IMR-90 (cell line): ENCODE measurements around the gene TMEM86B. TPM values are rescaled to one million over a fixed set of nuclear protein-coding genes. Genes with fewer than 3 reads are reported as not detected.

Experiments used
- ATAC-seq: fragments of 200-7000 bp; cut with Tn5 transposase; 2 replicates; pipeline ENCODE4 v1.9.1; 2020; ENCODE audit warnings: low read depth, mild to moderate bottlenecking, moderate library complexity
- BruUV-seq: library from RNA; stranded (reverse); fragments of 400-500 nt; replicated peaks from 2 replicates; lab custom pipeline; 2021; lab: Mats Ljungman, UMichigan
- CTCF ChIA-PET: fragments of 300-600 bp; formaldehyde crosslinking; extraction: SDS; loops from one replicate; lab custom pipeline; 2021; ENCODE audit warnings: antibody characterized with exemption; lab: Yijun Ruan, JAX
- POLR2A ChIA-PET: fragments of 300-600 bp; sonication (Branson Sonifier 250); formaldehyde crosslinking; loops from one replicate; lab custom pipeline; 2022; ENCODE audit warnings: antibody characterized with exemption; ENCODE audit not compliant: unreplicated experiment; lab: Charles Lee
- DNase-seq: peaks from one replicate; pipeline ENCODE4 v3.0.0; 2013
- H2AFZ ChIP-seq: replicated peaks from 2 replicates; pipeline ENCODE3; 2013; ENCODE audit warnings: low read length, mild to moderate bottlenecking; ENCODE audit not compliant: poor library complexity
- H2AK5ac ChIP-seq: 2 replicates; pipeline ENCODE4 v1.6.1; 2013; ENCODE audit warnings: low read depth, low read length, inconsistent platforms
- H2AK9ac ChIP-seq: replicated peaks from 2 replicates; pipeline ENCODE3; 2013; ENCODE audit warnings: mild to moderate bottlenecking, low read depth, low read length, moderate library complexity; ENCODE audit not compliant: poor library complexity
- H2BK120ac ChIP-seq: 2 replicates; pipeline ENCODE4 v1.6.1; 2013; ENCODE audit warnings: low read depth, low read length, inconsistent platforms
- H2BK15ac ChIP-seq: 3 replicates; pipeline ENCODE4 v1.6.1; 2013; ENCODE audit warnings: low read depth, low read length, inconsistent platforms
- H2BK20ac ChIP-seq: 2 replicates; pipeline ENCODE4 v1.6.1; 2013; ENCODE audit warnings: low read depth, mild to moderate bottlenecking, inconsistent platforms, low read length, moderate library complexity
- H2BK5ac ChIP-seq: 2 replicates; pipeline ENCODE4 v1.6.1; 2013; ENCODE audit warnings: mild to moderate bottlenecking, low read depth, low read length, inconsistent platforms; ENCODE audit not compliant: poor library complexity, severe bottlenecking
- H3K14ac ChIP-seq: replicated peaks from 2 replicates; pipeline ENCODE4 v1.6.1; 2013; ENCODE audit warnings: low read depth, low read length, inconsistent platforms
- H3K18ac ChIP-seq: 2 replicates; pipeline ENCODE4 v1.6.1; 2013; ENCODE audit warnings: low read depth, low read length, control low read depth
- H3K23ac ChIP-seq: 2 replicates; pipeline ENCODE4 v1.6.1; 2013; ENCODE audit warnings: low read depth, low read length, inconsistent platforms
- H3K27ac ChIP-seq: 2 replicates; pipeline ENCODE4 v1.5.1; 2013; ENCODE audit warnings: mild to moderate bottlenecking, control low read depth, low read length; ENCODE audit not compliant: insufficient read depth
- H3K27me3 ChIP-seq: 2 replicates; pipeline ENCODE4 v1.6.1; 2013; ENCODE audit warnings: low read length; ENCODE audit not compliant: control insufficient read depth, insufficient read depth
- H3K36me3 ChIP-seq: 2 replicates; pipeline ENCODE4 v1.6.1; 2013; ENCODE audit warnings: low read length, mixed read lengths; ENCODE audit not compliant: control insufficient read depth, insufficient read depth
- H3K4ac ChIP-seq: 2 replicates; pipeline ENCODE4 v1.6.1; 2013; ENCODE audit warnings: low read depth, low read length, inconsistent platforms
- H3K4me1 ChIP-seq: 2 replicates; pipeline ENCODE4 v1.6.1; 2013; ENCODE audit warnings: low read length, mixed read lengths; ENCODE audit not compliant: control insufficient read depth, insufficient read depth
- H3K4me2 ChIP-seq: 2 replicates; pipeline ENCODE4 v1.6.1; 2013; ENCODE audit warnings: low read depth, mild to moderate bottlenecking, control low read depth, low read length, moderate library complexity
- H3K4me3 ChIP-seq: 2 replicates; pipeline ENCODE4 v1.5.1; 2013; ENCODE audit warnings: low read depth, mild to moderate bottlenecking, control low read depth, low read length, moderate library complexity; ENCODE audit not compliant: insufficient read depth
- H3K56ac ChIP-seq: 2 replicates; pipeline ENCODE4 v1.6.1; 2013; ENCODE audit warnings: low read length, inconsistent platforms; ENCODE audit not compliant: insufficient read depth; ENCODE audit errors: extremely low read depth
- H3K79me1 ChIP-seq, 2 experiments: 2 replicates each; pipeline ENCODE4 v1.6.1; 2013; ENCODE audit warnings: low read length in 2 of 2, inconsistent platforms in 1 of 2, low read depth in 1 of 2
- H3K9ac ChIP-seq: 2 replicates; pipeline ENCODE4 v1.6.1; 2013; ENCODE audit warnings: low read depth, low read length, control low read depth
- H3K9me1 ChIP-seq: 2 replicates; pipeline ENCODE4 v1.6.1; 2013; ENCODE audit warnings: low read length, inconsistent platforms; ENCODE audit not compliant: insufficient read depth
- H3K9me3 ChIP-seq: 2 replicates; pipeline ENCODE4 v1.6.1; 2013; ENCODE audit warnings: low read length; ENCODE audit not compliant: control insufficient read depth, insufficient read depth
- H4K20me1 ChIP-seq: 2 replicates; pipeline ENCODE4 v1.6.1; 2013; ENCODE audit warnings: low read length, inconsistent platforms; ENCODE audit not compliant: insufficient read depth
- H4K5ac ChIP-seq: 2 replicates; pipeline ENCODE4 v1.6.1; 2013; ENCODE audit warnings: mild to moderate bottlenecking, low read depth, low read length, control low read depth
- H4K8ac ChIP-seq, 2 experiments: 2 replicates each; pipeline ENCODE4 v1.6.1; 2013; ENCODE audit warnings: low read depth in 2 of 2, low read length in 2 of 2, control low read depth in 1 of 2, inconsistent platforms in 1 of 2
- H4K91ac ChIP-seq: 2 replicates; pipeline ENCODE4 v1.6.1; 2013; ENCODE audit warnings: low read depth, low read length, inconsistent platforms; ENCODE audit not compliant: insufficient read depth
- BHLHE40 ChIP-seq: fragments of 150-350 bp; IDR thresholded peaks from 2 replicates; pipeline ENCODE4 v1.6.1; 2016; ENCODE audit warnings: mild to moderate bottlenecking, low read depth, low read length
- CEBPB ChIP-seq: IDR thresholded peaks from 2 replicates; pipeline ENCODE4 v1.6.1; 2012; ENCODE audit warnings: low read depth, low read length, improper control_type of control experiment
- CHD1 ChIP-seq: IDR thresholded peaks from 2 replicates; pipeline ENCODE4 v1.6.1; 2012; ENCODE audit warnings: low read depth, low read length, improper control_type of control experiment
- CTCF ChIP-seq: conservative IDR thresholded peaks from 2 replicates; pipeline ENCODE4 v1.5.1; 2012; ENCODE audit warnings: mild to moderate bottlenecking, low read depth, low read length, improper control_type of control experiment
- ELK1 ChIP-seq: fragments of 150-350 bp; IDR thresholded peaks from 2 replicates; pipeline ENCODE4 v1.6.1; 2016; ENCODE audit warnings: low read depth, mild to moderate bottlenecking, low read length, moderate library complexity, borderline replicate concordance
- FOS ChIP-seq: fragments of 150-350 bp; IDR thresholded peaks from 2 replicates; pipeline ENCODE4 v1.6.1; 2016; ENCODE audit warnings: low read depth, low read length
- MAZ ChIP-seq: IDR thresholded peaks from 2 replicates; pipeline ENCODE4 v1.6.1; 2012; ENCODE audit warnings: low read depth, mild to moderate bottlenecking, low read length, improper control_type of control experiment, moderate library complexity, borderline replicate concordance
- POLR2A ChIP-seq: IDR thresholded peaks from 2 replicates; pipeline ENCODE4 v1.6.1; 2012; ENCODE audit warnings: mild to moderate bottlenecking, low read depth, low read length
- RAD21 ChIP-seq: IDR thresholded peaks from 2 replicates; pipeline ENCODE4 v1.6.1; 2012; ENCODE audit warnings: low read length, improper control_type of control experiment
- RCOR1 ChIP-seq: IDR thresholded peaks from 2 replicates; pipeline ENCODE4 v1.6.1; 2012; ENCODE audit warnings: mild to moderate bottlenecking, low read length, improper control_type of control experiment; ENCODE audit not compliant: insufficient replicate concordance
- RFX5 ChIP-seq: IDR thresholded peaks from 2 replicates; pipeline ENCODE4 v1.8.0; 2012; ENCODE audit warnings: low read depth, mild to moderate bottlenecking, low read length, moderate library complexity
- SMC3 ChIP-seq: fragments of 150-350 bp; IDR thresholded peaks from 2 replicates; pipeline ENCODE4 v1.6.1; 2016; ENCODE audit warnings: low read depth, mild to moderate bottlenecking, antibody characterized with exemption, low read length, moderate library complexity
- WGBS, 2 experiments: methylation state at CpG; one replicate each; pipeline versions ENCODE4 v1.1.5 to v1.1.7; 2013; ENCODE audit warnings: missing lambda C conversion rate in 2 of 2; ENCODE audit not compliant: insufficient read length in 1 of 2; ENCODE audit errors: extremely low coverage in 2 of 2; 5-methylcytosine and 5-hydroxymethylcytosine counted together
- dilution Hi-C: fragments of 300-500 bp; cut with HindIII; formaldehyde crosslinking; loops from one replicate; pipeline ENCODE4 v1.14.3; 2018; ENCODE audit warnings: low sequenced_read_pairs; ENCODE audit not compliant: unreplicated experiment
- in situ Hi-C: fragments of 300-500 bp; cut with MboI; formaldehyde crosslinking; loops from 3 replicates; pipeline ENCODE4 v1.14.3; 2019; ENCODE audit warnings: low sequenced_read_pairs, inconsistent platforms, mixed read lengths
- intact Hi-C: fragments of 100-400 bp; cut with micrococcal nuclease; formaldehyde crosslinking; loops from 2 replicates; pipeline ENCODE4 v1.10.0; 2022
- polyA plus RNA-seq, 3 experiments: library from polyadenylated mRNA; depleted of rRNA; stranded (reverse); fragments of >200 nt; gene quantifications; 2 replicates each; pipeline ENCODE4 v1.2.3, GENCODE V29; 2012; ENCODE audit warnings: low replicate concordance in 1 of 3
- total RNA-seq: library from RNA; depleted of rRNA; stranded (reverse); fragments of >200 nt; gene quantifications from 2 replicates; pipeline ENCODE4 v1.2.3, GENCODE V29; 2012

Gene TMEM86B
- total and polyA plus RNA-seq, 2 of the 4 experiments (the other 2 are of a cell fraction) = 0.18 to 2.4 TPM

GRCh38 chr19:55277494-55277893 lies 48.9 kb upstream of the TMEM86B start (continued):
- TF ChIP-seq MAZ (no peak), RAD21 (no peak), CEBPB (no peak), RFX5 (no peak), BHLHE40 (no peak), SMC3 (no peak)

- Histone ChIP-seq H3K4me3 (no peak overlapping the region), H2BK120ac (no peak overlapping the region), H4K20me1 (no peaks in the 10 kb centered on the region; the same call in 1 of the 2 replicates), H3K4me1 (peaks cover 13% of the 10 kb centered on the region; the same call in 1 of the 2 replicates), H3K36me3 (peaks cover 29% of the 10 kb centered on the region), H4K5ac (no peak overlapping the region), H2BK5ac (no peak overlapping the region), H2AK9ac (no peak overlapping the region), H3K9ac (no peak overlapping the region), H2BK15ac (no peak overlapping the region), H2AFZ (no peak overlapping the region), H3K56ac (no peak overlapping the region), H3K4ac (no peak overlapping the region), H3K27ac (no peak overlapping the region), H2BK20ac (no peak overlapping the region), H3K18ac (no peak overlapping the region), H3K23ac (no peak overlapping the region), H3K79me1 (peaks cover 0 to 17% of the 10 kb centered on the region in 2 experiments; a peak in 2 of 4 replicates), H2AK5ac (no peak overlapping the region), H4K91ac (no peak overlapping the region), H3K27me3 (no peaks in the 10 kb centered on the region), H4K8ac (no peak overlapping the region), H3K14ac (no peak overlapping the region), H3K9me1 (peaks cover 10% of the 10 kb centered on the region), H3K9me3 (no peaks in the 10 kb centered on the region), H3K4me2 (no peak overlapping the region)
- DNase-seq (no peak), ATAC-seq (no peak)
- in situ Hi-C loops (loop anchor here (25.0 kb wide), 1 partner anchor 360 kb away; the partner anchor contains the start of genes CCDC106, ZNF580 and ZNF581), intact Hi-C loops (no loop called here), dilution Hi-C loops (no loop called here)
- 96% methylated on average over 10 of the region's 15 CpGs; no CpG with 5 or more reads in 1 of the 2 experiments for WGBS, 2 experiments
- ChIA-PET POLR2A (no interaction called here), CTCF (no interaction called here)
- TF ChIP-seq POLR2A (no peak), CTCF (no peak), ELK1 (no peak), RFX5 (no peak), CHD1 (no peak), RAD21 (no peak), CEBPB (no peak), RCOR1 (no peak), FOS (no peak)
- BruUV-seq = no TSS peak
Observed at GRCh38 chr19:55276720-55277430, 48.3 kb upstream of the TMEM86B start.
